22Rv1 (cell line): Measurements from ENCODE around the gene MPDU1.

ENCODE experiments used
- H3K27ac ChIP-seq: fragments of 450-650 bp; 2 replicates; pipeline ENCODE4 v1.5.1; 2017
- CTCF ChIP-seq: fragments of 450-650 bp; IDR thresholded peaks from 2 replicates; pipeline ENCODE4 v1.5.1; 2017; ENCODE audit warnings: mild to moderate bottlenecking
- ZFX ChIP-seq: fragments of 450-650 bp; IDR thresholded peaks from 2 replicates; pipeline ENCODE4 v1.6.1; 2017; ENCODE audit warnings: antibody characterized with exemption, borderline replicate concordance

The MPDU1 gene

GRCh38 chr17:7587420-7588151, 3.9 kb downstream of the MPDU1 start:
- H3K27ac ChIP-seq = no peak overlapping the region
- TF ChIP-seq CTCF (no peak), ZFX (no peak)

- TF ChIP-seq CTCF (no peak), ZFX (no peak)
- H3K27ac ChIP-seq = no peak overlapping the region
Measured at GRCh38 chr17:7588553-7589203, 5.0 kb downstream of the MPDU1 start.

- H3K27ac ChIP-seq = peak overlapping the region; percentile 61
- no peak for TF ChIP-seq ZFX
- TF ChIP-seq CTCF = peak; percentile 13; the same call in 1 of the 2 replicates
Measured at GRCh38 chr17:7589204-7589868, 5.7 kb downstream of the MPDU1 start.

- no peak for TF ChIP-seq ZFX
- no peak for TF ChIP-seq CTCF
- peak within 1 kb of the TSS; percentile 61 for H3K27ac ChIP-seq
Measured at GRCh38 chr17:7589891-7590691, 6.4 kb downstream of the MPDU1 start, which contains the start of gene SOX15. SOX15 (minus strand) TSS chr17:7590094; CDS start chr17:7589676, 418 bp downstream.

GRCh38 chr17:7590743-7591142, 7.1 kb downstream of the MPDU1 start:
- TF ChIP-seq ZFX (no peak), CTCF (no peak)
- peak overlapping the region; percentile 61 for H3K27ac ChIP-seq

- peak overlapping the region; percentile 61; the same call in 1 of the 2 replicates for H3K27ac ChIP-seq
- TF ChIP-seq CTCF (no peak), ZFX (no peak)
Measured at GRCh38 chr17:7591596-7591995, 7.9 kb downstream of the MPDU1 start.
